DOHH2 (cell line): ENCODE measurements around the gene IGFBP2.

ENCODE experiments used
- H3F3A ChIP-seq: fragments of 200-600 bp; sonication (generic), shearing (Covaris generic); 2 replicates; pipeline ENCODE4 v1.6.0; 2016; ENCODE audit warnings: antibody characterized with exemption, mild to moderate bottlenecking; ENCODE audit not compliant: control insufficient read depth, insufficient read depth
- H3K27ac ChIP-seq: fragments of 200-600 bp; sonication (generic); 2 replicates; pipeline ENCODE4 v1.5.1; 2014; ENCODE audit warnings: low read depth, mild to moderate bottlenecking, low read length, moderate library complexity
- H3K27me3 ChIP-seq: fragments of 200-600 bp; sonication (generic); 2 replicates; pipeline ENCODE4 v1.6.1; 2014; ENCODE audit warnings: mild to moderate bottlenecking, low read length, mixed read lengths; ENCODE audit not compliant: control insufficient read depth
- H3K36me3 ChIP-seq: fragments of 200-600 bp; sonication (generic); 2 replicates; pipeline ENCODE4 v1.6.1; 2014; ENCODE audit warnings: mild to moderate bottlenecking, low read length, moderate library complexity, mixed read lengths; ENCODE audit not compliant: control insufficient read depth
- H3K4me1 ChIP-seq: fragments of 200-600 bp; sonication (generic); 2 replicates; pipeline ENCODE4 v1.6.1; 2014; ENCODE audit warnings: mild to moderate bottlenecking, low read length, mixed read lengths; ENCODE audit not compliant: control insufficient read depth
- H3K4me2 ChIP-seq: fragments of 200-600 bp; sonication (generic); 2 replicates; pipeline ENCODE4 v1.6.0; 2014; ENCODE audit warnings: mild to moderate bottlenecking, low read length, moderate library complexity
- H3K4me3 ChIP-seq: fragments of 200-600 bp; sonication (generic); 2 replicates; pipeline ENCODE4 v1.5.1; 2014; ENCODE audit warnings: mild to moderate bottlenecking, low read length, mixed read lengths
- H3K79me2 ChIP-seq: fragments of 200-600 bp; sonication (generic); 2 replicates; pipeline ENCODE4 v1.6.1; 2014; ENCODE audit warnings: mild to moderate bottlenecking, low read length, mixed read lengths; ENCODE audit not compliant: control insufficient read depth
- H3K9me2 ChIP-seq: fragments of 200-600 bp; sonication (generic); replicated peaks from 2 replicates; pipeline ENCODE4 v1.6.1; 2014; ENCODE audit warnings: mild to moderate bottlenecking, low read length, mixed read lengths; ENCODE audit not compliant: control insufficient read depth
- H3K9me3 ChIP-seq: fragments of 200-600 bp; sonication (generic); 2 replicates; pipeline ENCODE4 v1.6.1; 2014; ENCODE audit warnings: antibody characterized with exemption, low read length, mixed read lengths; ENCODE audit not compliant: control insufficient read depth, insufficient read depth
- H4K20me1 ChIP-seq: fragments of 200-600 bp; sonication (generic); 2 replicates; pipeline ENCODE4 v1.6.0; 2014; ENCODE audit warnings: low read depth, mild to moderate bottlenecking, antibody characterized with exemption, low read length, moderate library complexity; ENCODE audit not compliant: control insufficient read depth, insufficient read depth
- CTCF ChIP-seq: fragments of 200-600 bp; sonication (generic); IDR thresholded peaks from one replicate; pipeline ENCODE4 v1.5.1; 2014; ENCODE audit warnings: antibody characterized with exemption, mild to moderate bottlenecking, low read depth, low read length; ENCODE audit not compliant: poor library complexity, severe bottlenecking
- EZH2phosphoT487 ChIP-seq: fragments of 200-600 bp; sonication (generic); IDR thresholded peaks from 2 replicates; pipeline ENCODE4 v1.6.1; 2017; ENCODE audit warnings: borderline replicate concordance, mild to moderate bottlenecking, antibody characterized with exemption, low read length, moderate library complexity, mixed read lengths

Gene IGFBP2

GRCh38 chr2:216615298-216616082, 17.7 kb upstream of the IGFBP2 start:
- no peaks in the 10 kb centered on the region for H3K9me3 ChIP-seq
- no peak overlapping the region for H3K4me3 ChIP-seq
- peaks cover 4% of the 10 kb centered on the region for H3F3A ChIP-seq
- no peaks in the 10 kb centered on the region for H4K20me1 ChIP-seq
- H3K4me1 ChIP-seq, result peaks cover 54% of the 10 kb centered on the region
- no peaks in the 10 kb centered on the region for H3K9me2 ChIP-seq
- no peak overlapping the region for H3K4me2 ChIP-seq
- TF ChIP-seq EZH2phosphoT487 (no peak), CTCF (no peak)
- no peaks in the 10 kb centered on the region for H3K36me3 ChIP-seq
- H3K27me3 ChIP-seq, result no peaks in the 10 kb centered on the region
- H3K27ac ChIP-seq, result no peak overlapping the region
- no peaks in the 10 kb centered on the region for H3K79me2 ChIP-seq

GRCh38 chr2:216616083-216616678, 17.0 kb upstream of the IGFBP2 start:
- Histone ChIP-seq H3F3A (peaks cover 4% of the 10 kb centered on the region), H3K4me1 (peaks cover 61% of the 10 kb centered on the region), H3K9me3 (no peaks in the 10 kb centered on the region), H3K27ac (no peak overlapping the region), H3K9me2 (no peaks in the 10 kb centered on the region), H4K20me1 (no peaks in the 10 kb centered on the region), H3K27me3 (no peaks in the 10 kb centered on the region), H3K36me3 (no peaks in the 10 kb centered on the region), H3K79me2 (no peaks in the 10 kb centered on the region), H3K4me3 (no peak overlapping the region), H3K4me2 (no peak overlapping the region)
- no peak for TF ChIP-seq CTCF
- TF ChIP-seq EZH2phosphoT487, result no peak

- Histone ChIP-seq H4K20me1 (no peaks in the 10 kb centered on the region), H3K4me1 (peaks cover 72% of the 10 kb centered on the region), H3K27me3 (no peaks in the 10 kb centered on the region), H3K9me2 (no peaks in the 10 kb centered on the region), H3K79me2 (no peaks in the 10 kb centered on the region), H3F3A (peaks cover 4% of the 10 kb centered on the region), H3K4me2 (peak overlapping the region; percentile 61), H3K27ac (peak overlapping the region; percentile 87), H3K36me3 (no peaks in the 10 kb centered on the region), H3K9me3 (no peaks in the 10 kb centered on the region), H3K4me3 (peak overlapping the region; percentile 55)
- no peak for TF ChIP-seq CTCF
- no peak for TF ChIP-seq EZH2phosphoT487
Observed at GRCh38 chr2:216617159-216617815, 15.9 kb upstream of the IGFBP2 start.
